Measurements from ENCODE around the gene RNU7-1. TPM values are rescaled to one million over a fixed set of nuclear protein-coding genes. Genes with fewer than 3 reads are reported as not detected.
A peak's percentile ranks its signal among the peaks of the same experiment; 100 is the strongest.

The RNU7-1 gene
- total and polyA plus RNA-seq, 9 donors = not detected

DNA sequence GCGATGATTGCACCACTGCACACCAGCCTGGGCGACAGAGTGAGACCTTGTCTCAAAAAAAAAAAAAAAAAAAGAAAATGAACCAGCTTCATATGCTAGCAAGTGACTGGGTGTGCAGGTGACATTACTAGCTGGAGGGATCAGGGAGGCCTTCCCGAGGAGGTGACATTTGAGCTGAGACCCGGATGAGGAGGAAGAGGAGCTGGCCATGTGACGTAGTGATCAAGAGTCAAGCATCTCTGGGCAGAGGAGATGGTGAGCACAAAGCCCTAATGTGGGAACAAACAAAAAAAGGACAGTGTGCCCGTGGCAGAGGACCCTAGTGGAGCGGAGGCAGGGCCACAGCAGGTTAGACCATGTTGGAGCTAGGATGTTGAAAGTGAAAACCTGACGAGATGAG, 4.0 kb downstream of the RNU7-1 start:
- Histone ChIP-seq H3K9me3 (no peaks in the 10 kb centered on the region), H3K4me3 (no peak overlapping the region), H3K36me3 (no peaks in the 10 kb centered on the region), H3K27ac (no peak overlapping the region), H3K4me1 (ENCODE audit: insufficient read depth) (peaks cover 12% of the 10 kb centered on the region), H3K27me3 (no peaks in the 10 kb centered on the region)
- no peak for TF ChIP-seq POLR2A (IDR thresholded peaks at IDR 0.05)
- TF ChIP-seq EP300 (IDR thresholded peaks at IDR 0.05) = no peak
- no peak for TF ChIP-seq CTCF (IDR thresholded peaks at IDR 0.05)
- WGBS, 3 donors = 83 to 87% (median 85%) methylated on average over 8 of the region's 8 CpGs
- intact Hi-C loops (cut with DNase I) = loop anchor here in 3 of 4 donors (5.0 kb wide), 1 partner anchor 165 kb away; no protein-coding TSS in a partner anchor
- no peak for DNase-seq

- TF ChIP-seq CTCF (IDR thresholded peaks at IDR 0.05) = no peak
- DNase-seq = no peak
- no peaks in the 10 kb centered on the region for H3K36me3 ChIP-seq
- H3K9me3 ChIP-seq = no peaks in the 10 kb centered on the region
- peaks cover 9% of the 10 kb centered on the region for H3K4me1 ChIP-seq (ENCODE audit: insufficient read depth)
- no peak overlapping the region for H3K27ac ChIP-seq
- intact Hi-C loops (cut with DNase I) = loop anchor here in 3 of 4 donors (5.0 kb wide), 1 partner anchor 163 kb away; no protein-coding TSS in a partner anchor
- H3K4me3 ChIP-seq = no peak overlapping the region
- no peaks in the 10 kb centered on the region for H3K27me3 ChIP-seq
- WGBS, 3 donors = 73 to 77% (median 75%) methylated on average over 15 of the region's 15 CpGs
These were observed 5.4 kb downstream of the RNU7-1 start for GRCh38 chr12:6948873-6949594.

DNA sequence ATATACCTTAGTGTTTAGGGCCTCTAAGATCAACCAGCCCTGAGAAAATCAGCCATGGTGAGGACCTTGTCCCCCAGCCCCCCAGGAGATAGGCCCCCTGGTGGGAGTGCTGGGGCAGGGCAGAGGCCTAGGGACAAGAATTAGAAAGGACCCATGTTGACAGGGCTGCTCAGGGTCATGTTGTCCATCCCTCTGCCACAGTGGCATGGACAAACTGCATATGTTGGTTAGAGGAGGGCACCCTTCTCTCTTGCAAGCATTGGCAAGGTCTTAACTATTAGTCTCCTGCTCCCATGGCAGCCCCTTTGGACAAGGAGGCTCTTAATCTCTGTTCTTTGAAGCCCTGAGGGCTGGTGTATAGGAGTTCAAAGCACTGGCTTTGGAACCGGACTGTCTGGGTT, 6.8 kb downstream of the RNU7-1 start:
- no peaks in the 10 kb centered on the region for H3K9me3 ChIP-seq
- DNase-seq = peak in 1 of 5 donors; percentile 19
- H3K27me3 ChIP-seq = no peaks in the 10 kb centered on the region
- no peaks in the 10 kb centered on the region for H3K36me3 ChIP-seq
- TF ChIP-seq CTCF (IDR thresholded peaks at IDR 0.05) = no peak
- no peak for TF ChIP-seq POLR2A (IDR thresholded peaks at IDR 0.05)
- TF ChIP-seq EP300 (IDR thresholded peaks at IDR 0.05) = no peak
- WGBS, 3 donors = 84 to 94% (median 90%) methylated on average over 1 of the region's 1 CpG
- no peak overlapping the region for H3K4me3 ChIP-seq
- intact Hi-C loops (cut with DNase I) = no loop called here
- H3K27ac ChIP-seq = no peak overlapping the region
- H3K4me1 ChIP-seq (ENCODE audit: insufficient read depth) = peaks cover 8% of the 10 kb centered on the region

- no peak within 1 kb of the TSS for H3K27ac ChIP-seq
- H3K27me3 ChIP-seq = no peaks in the 10 kb centered on the region
- H3K4me1 ChIP-seq (ENCODE audit: insufficient read depth) = peaks cover 4% of the 10 kb centered on the region
- TF ChIP-seq CTCF (IDR thresholded peaks at IDR 0.05) (no peak), EP300 (IDR thresholded peaks at IDR 0.05) (no peak), POLR2A (IDR thresholded peaks at IDR 0.05) (no peak)
- H3K9me3 ChIP-seq = no peaks in the 10 kb centered on the region
- H3K4me3 ChIP-seq = peak within 1 kb of the TSS; percentile 4
- 84 to 91% (median 86%) methylated on average over 25 of the region's 25 CpGs for WGBS, 3 donors
- DNase-seq = peak in 1 of 5 donors; percentile 45
- intact Hi-C loops (cut with DNase I) = no loop called here
- no peaks in the 10 kb centered on the region for H3K36me3 ChIP-seq
These were observed 7.4 kb downstream of the RNU7-1 start, which contains the start of gene PTPN6 for GRCh38 chr12:6950811-6951540. Gene PTPN6 (plus strand): TSS chr12:6951356. CDS start chr12:6951513, 157 bp downstream.

All from ovary (tissue), 9 donors.